GM23338 (cell line): ENCODE measurements around the gene PHC3.

Experiments
- CTCF ChIP-seq, 2 experiments: fragments of 200-600 bp in 1 of 2; sonication (generic) in 1 of 2; conservative IDR thresholded peaks; 2 replicates each; pipeline versions ENCODE4 v1.5.1 to v1.6.1; 2016 to 2017; ENCODE audit warnings: antibody characterized with exemption in 2 of 2, low read depth in 2 of 2, mild to moderate bottlenecking in 2 of 2, moderate library complexity in 1 of 2
- EZH2 ChIP-seq: fragments of 200-600 bp; sonication (generic); IDR thresholded peaks from one replicate; pipeline ENCODE4 v1.8.0; 2017; ENCODE audit warnings: antibody characterized with exemption, mild to moderate bottlenecking, low read depth; ENCODE audit not compliant: unreplicated experiment
- EZH2phosphoT487 ChIP-seq: fragments of 200-600 bp; sonication (generic); IDR thresholded peaks from one replicate; pipeline ENCODE4 v1.8.1; 2018; ENCODE audit warnings: antibody characterized with exemption; ENCODE audit not compliant: unreplicated experiment
- POLR2AphosphoS5 ChIP-seq: IDR thresholded peaks from 2 replicates; pipeline ENCODE4 v1.6.1; 2016; ENCODE audit warnings: antibody characterized with exemption, low read depth

- TF ChIP-seq CTCF (conservative IDR thresholded peaks at IDR 0.05; ENCODE audit: low read depth in 2 of 2), result no peak
- TF ChIP-seq EZH2phosphoT487, result no peak
- no peak for TF ChIP-seq EZH2
- no peak for TF ChIP-seq POLR2AphosphoS5
These were observed 85.8 kb downstream of the PHC3 start for GRCh38 chr3:170095771-170096170.
